Left ventricle myocardium superior (tissue), 1 donor: ENCODE measurements around the gene LGALS9C. TPM values are rescaled to one million over a fixed set of nuclear protein-coding genes. Genes with fewer than 3 reads are reported as not detected.
"Not testable (repeated sequence)": the region's sequence is repeated elsewhere in the genome, so short reads cannot be mapped to it uniquely, and the experiment has no call there.

Source experiments
- ATAC-seq: fragments of 200-7000 bp; cut with Tn5 transposase; one replicate; pipeline ENCODE4 v1.9.1; 2020; ENCODE audit warnings: mild to moderate bottlenecking, moderate library complexity
- DNase-seq: peaks from one replicate; pipeline ENCODE4 v3.0.0-alpha.2; 2020
- intact Hi-C: fragments of 100-400 bp; cut with micrococcal nuclease; formaldehyde crosslinking; loops from one replicate; pipeline ENCODE4 v1.11.0; 2022
- total RNA-seq: library from RNA; stranded (reverse); fragmentation: NEBNext Ultra II Directional; extraction: Animal tissue kit (Norgen Biotek cat#: 25700); gene quantifications from one replicate; pipeline ENCODE4 v1.2.1, GENCODE V29; 2021
- donor health status: DM: no; HTN: yes; CAD: no; lungs with severe emphysema.

The LGALS9C gene
- total RNA-seq, 1 donor from 2014 or later, result not detected

- intact Hi-C loops, DNase-seq, ATAC-seq: not testable (repeated sequence)
These were observed 32.1 kb downstream of the LGALS9C start for GRCh38 chr17:18508667-18509066.

- intact Hi-C loops, ATAC-seq, DNase-seq: not testable (repeated sequence)
These were observed 44.5 kb downstream of the LGALS9C start for GRCh38 chr17:18521100-18521499.

DNA sequence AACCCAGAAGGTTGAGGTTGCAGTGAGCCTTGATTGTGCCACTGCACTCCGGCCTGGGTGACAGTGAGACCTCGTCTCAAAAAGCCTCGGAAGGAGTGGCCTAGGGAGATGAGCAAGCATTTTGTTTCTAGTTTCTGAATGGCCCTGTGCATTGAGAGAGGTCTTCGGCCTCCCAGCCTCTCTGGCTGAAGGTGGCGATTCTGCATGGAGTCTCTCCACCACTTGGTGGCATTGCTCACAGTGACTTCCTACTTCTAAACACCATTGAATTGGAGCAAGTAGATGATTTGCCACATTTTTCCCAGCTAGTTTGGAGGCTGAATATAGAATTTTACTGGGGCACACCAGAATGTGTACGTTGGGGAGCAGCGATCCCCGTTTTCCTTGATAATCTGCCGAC lies 48.4 kb downstream of the LGALS9C start:
- intact Hi-C loops, ATAC-seq, DNase-seq: not testable (repeated sequence)

- DNase-seq, intact Hi-C loops, ATAC-seq: not testable (repeated sequence)
These were observed 49.7 kb downstream of the LGALS9C start for GRCh38 chr17:18526168-18526800.

DNA sequence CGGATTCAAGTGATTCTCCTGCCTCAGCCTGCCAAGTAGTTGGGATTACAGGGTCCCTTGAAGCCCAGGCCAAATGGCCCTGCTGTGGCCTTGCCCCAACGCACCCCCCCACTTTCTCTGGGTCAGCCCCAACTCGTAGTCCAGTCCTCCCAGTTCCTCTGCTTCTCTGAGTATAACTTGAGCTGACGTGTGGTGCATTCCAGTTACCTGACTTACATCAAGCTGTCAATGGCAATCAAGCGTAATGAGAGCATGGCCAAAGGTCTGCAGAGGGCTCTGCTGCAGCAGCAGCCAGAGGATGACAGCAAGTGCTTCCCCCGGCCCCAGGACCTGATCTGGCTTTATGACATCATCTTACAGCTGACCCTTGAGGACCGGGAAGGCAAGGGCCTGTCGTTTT lies 50.8 kb downstream of the LGALS9C start:
- DNase-seq, intact Hi-C loops, ATAC-seq: not testable (repeated sequence)

DNA sequence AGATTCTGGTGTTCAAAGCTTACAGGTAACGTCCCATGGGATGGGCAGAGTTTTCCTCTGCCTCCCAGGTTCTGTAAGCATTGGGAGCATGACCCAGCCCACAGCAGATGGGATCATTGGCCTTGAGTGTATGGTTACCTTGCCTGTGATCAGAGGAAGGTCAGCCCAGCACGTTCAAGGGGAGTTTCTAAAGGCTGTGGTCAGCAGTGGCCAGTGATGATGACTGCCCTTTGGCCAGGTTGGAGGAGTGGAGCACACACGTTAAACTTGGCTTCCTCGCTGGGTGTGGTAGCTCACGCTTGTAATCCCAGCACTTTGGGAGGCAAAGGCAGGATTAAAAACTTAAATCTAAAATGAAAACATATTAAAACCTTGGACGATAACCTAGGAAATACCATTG lies 51.8 kb downstream of the LGALS9C start:
- intact Hi-C loops, DNase-seq, ATAC-seq: not testable (repeated sequence)

- intact Hi-C loops, DNase-seq, ATAC-seq: not testable (repeated sequence)
These were observed 52.4 kb downstream of the LGALS9C start for GRCh38 chr17:18528899-18529500.

GRCh38 chr17:18530405-18530804 lies 53.8 kb downstream of the LGALS9C start:
- DNase-seq, ATAC-seq, intact Hi-C loops: not testable (repeated sequence)

- intact Hi-C loops, DNase-seq: not testable (repeated sequence)
- peak; percentile 89 for ATAC-seq
These were observed 65.6 kb downstream of the LGALS9C start for GRCh38 chr17:18542234-18542633.

DNA sequence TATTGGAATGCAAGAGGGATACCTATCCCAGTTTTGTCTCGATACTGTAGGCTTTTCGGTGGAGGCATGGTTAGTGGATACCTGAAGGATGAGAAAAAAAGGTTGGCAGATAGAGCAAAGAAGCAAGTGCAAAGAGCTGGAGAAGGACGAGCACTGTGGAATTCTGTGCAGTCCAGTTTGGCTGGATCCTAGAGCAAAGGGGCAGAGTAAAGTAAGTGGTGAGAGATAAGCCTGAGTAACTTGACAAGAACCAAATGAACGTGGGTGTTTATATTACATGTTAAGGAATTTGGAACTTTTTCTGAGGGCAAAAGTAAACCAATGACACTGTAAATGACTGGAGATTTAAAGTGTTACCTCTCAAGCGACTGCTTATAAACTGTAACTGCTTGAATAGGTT lies 66.3 kb downstream of the LGALS9C start:
- intact Hi-C loops, ATAC-seq, DNase-seq: not testable (repeated sequence)

Other genes with a start within 250 kb of the LGALS9C start
- gene FLII, start 218.1 kb upstream of the LGALS9C start, total RNA-seq, result 292 TPM
- 32.2 TPM for gene MIEF2, start 216.1 kb upstream of the LGALS9C start, total RNA-seq
- gene TOP3A, start 161.8 kb upstream of the LGALS9C start, total RNA-seq, result 10.3 TPM
- 13.1 TPM for gene SMCR8, start 161.5 kb upstream of the LGALS9C start, total RNA-seq
- gene SHMT1, start 113.2 kb upstream of the LGALS9C start, total RNA-seq, result 8.4 TPM
- gene EVPLL, start 99.0 kb upstream of the LGALS9C start, total RNA-seq, result not detected
- gene TBC1D28, start 167.6 kb downstream of the LGALS9C start, total RNA-seq, result not detected
- gene FOXO3B, start 205.5 kb downstream of the LGALS9C start, total RNA-seq, result 1.0 TPM